Fibroblast of lung (primary cell): Measurements from ENCODE around the gene KIF26A. TPM values are rescaled to one million over a fixed set of nuclear protein-coding genes. Genes with fewer than 3 reads are reported as not detected.
A peak's percentile ranks its signal among the peaks of the same experiment; 100 is the strongest.

ENCODE experiments used
- DNase-seq, 2 donors: peaks; one replicate each; pipeline versions ENCODE4 v3.0.0 to v3.0.0-alpha.2; 2010; ENCODE audit warnings: low read depth in 2 of 2
- H2AFZ ChIP-seq: 2 replicates; pipeline ENCODE4 v1.5.1; 2012; ENCODE audit warnings: low read length, control low read depth, inconsistent platforms
- H3K27ac ChIP-seq: 2 replicates; pipeline ENCODE4 v1.5.1; 2011; ENCODE audit warnings: low read length, control low read depth; ENCODE audit not compliant: insufficient read depth
- H3K27me3 ChIP-seq: 2 replicates; pipeline ENCODE4 v1.5.1; 2011; ENCODE audit warnings: mild to moderate bottlenecking, low read length; ENCODE audit not compliant: control insufficient read depth, insufficient read depth
- H3K36me3 ChIP-seq: 2 replicates; pipeline ENCODE4 v1.5.1; 2011; ENCODE audit warnings: low read length; ENCODE audit not compliant: control insufficient read depth, insufficient read depth
- H3K4me1 ChIP-seq: 2 replicates; pipeline ENCODE4 v1.5.1; 2011; ENCODE audit warnings: low read length; ENCODE audit not compliant: control insufficient read depth, insufficient read depth; ENCODE audit errors: extremely low read depth
- H3K4me2 ChIP-seq: 2 replicates; pipeline ENCODE4 v1.5.1; 2011; ENCODE audit warnings: low read length, control low read depth; ENCODE audit not compliant: insufficient read depth; ENCODE audit errors: extremely low read depth
- H3K4me3 ChIP-seq, 4 experiments: fragments of 200-600 bp in 1 of 4; sonication (generic) in 1 of 4; replicated peaks in 1 of 4; 2 replicates each; pipeline ENCODE4 v1.5.1; 2011 to 2016; ENCODE audit warnings: low read length in 4 of 4, low read depth in 3 of 4, mild to moderate bottlenecking in 3 of 4, control low read depth in 2 of 4, inconsistent platforms in 1 of 4, mixed read lengths in 1 of 4; ENCODE audit not compliant: insufficient read depth in 1 of 4; ENCODE audit errors: control extremely low read depth in 1 of 4
- H3K79me2 ChIP-seq: 2 replicates; pipeline ENCODE4 v1.5.1; 2012; ENCODE audit warnings: mild to moderate bottlenecking, low read length, inconsistent platforms; ENCODE audit not compliant: control insufficient read depth, insufficient read depth
- H3K9ac ChIP-seq: 2 replicates; pipeline ENCODE4 v1.5.1; 2011; ENCODE audit warnings: mild to moderate bottlenecking, low read length, control low read depth; ENCODE audit not compliant: insufficient read depth
- H3K9me3 ChIP-seq: 2 replicates; pipeline ENCODE4 v1.5.1; 2012; ENCODE audit warnings: low read depth, low read length; ENCODE audit not compliant: control insufficient read depth, insufficient read depth
- H4K20me1 ChIP-seq: 2 replicates; pipeline ENCODE4 v1.5.1; 2011; ENCODE audit warnings: low read length; ENCODE audit not compliant: control insufficient read depth, insufficient read depth; ENCODE audit errors: extremely low read depth
- CTCF ChIP-seq, 2 donors: IDR thresholded peaks in 1 of 2; conservative IDR thresholded peaks in 1 of 2; 1 replicate in 1 of 2; 2 replicates in 1 of 2; pipeline ENCODE4 v1.5.1; 2011 to 2012; ENCODE audit warnings: low read length in 2 of 2, control low read depth in 1 of 2, inconsistent platforms in 1 of 2, low read depth in 1 of 2, mild to moderate bottlenecking in 1 of 2
- EZH2 ChIP-seq: IDR thresholded peaks from 2 replicates; pipeline ENCODE4 v1.5.1; 2012; ENCODE audit warnings: low read length, control low read depth, mild to moderate bottlenecking; ENCODE audit errors: missing control alignments
- polyA plus RNA-seq, 2 donors: library from polyadenylated mRNA; depleted of rRNA in 1 of 2; stranded (reverse) in 1 of 2; unstranded in 1 of 2; fragments of >200 nt; gene quantifications; 2 replicates each; pipeline ENCODE4 v1.2.1, GENCODE V29; 2011 to 2012; ENCODE audit warnings: missing spikeins in 1 of 2
- total RNA-seq: library from RNA; depleted of rRNA; stranded (reverse); fragments of >200 nt; gene quantifications from 2 replicates; pipeline ENCODE4 v1.2.1, GENCODE V29; 2014

The KIF26A gene
- total and polyA plus RNA-seq, 2 donors (not counting 1 experiment from before 2014, with no cell fraction given): 0.01 to 2.0 TPM

GRCh38 chr14:104116288-104116755, 22.1 kb upstream of the KIF26A start:
- Histone ChIP-seq H3K9me3 (no peaks in the 10 kb centered on the region), H3K4me1 (no peaks in the 10 kb centered on the region), H3K4me3 (peak overlapping the region in 1 of 4 experiments; percentile 14), H2AFZ (no peak overlapping the region), H3K27me3 (peaks cover 9% of the 10 kb centered on the region), H3K4me2 (peak overlapping the region; percentile 13), H3K79me2 (no peaks in the 10 kb centered on the region), H3K36me3 (no peaks in the 10 kb centered on the region), H4K20me1 (no peaks in the 10 kb centered on the region), H3K27ac (no peak overlapping the region), H3K9ac (no peak overlapping the region)
- no peak for TF ChIP-seq EZH2
- TF ChIP-seq CTCF (conservative IDR thresholded peaks at IDR 0.05 in 1 of 2, IDR thresholded peaks at IDR 0.05 in 1 of 2; ENCODE audit: low read depth in 1 of 2, low read length in 2 of 2): no peak
- DNase-seq: no peak

- Histone ChIP-seq H3K9me3 (no peaks in the 10 kb centered on the region), H3K4me2 (no peak overlapping the region), H3K27ac (no peak overlapping the region), H2AFZ (no peak overlapping the region), H3K36me3 (no peaks in the 10 kb centered on the region), H4K20me1 (no peaks in the 10 kb centered on the region), H3K4me3 (peak overlapping the region in 1 of 4 experiments; percentile 14), H3K4me1 (no peaks in the 10 kb centered on the region), H3K79me2 (no peaks in the 10 kb centered on the region), H3K9ac (no peak overlapping the region), H3K27me3 (peaks cover 9% of the 10 kb centered on the region)
- no peak for DNase-seq
- TF ChIP-seq EZH2 (no peak), CTCF (conservative IDR thresholded peaks at IDR 0.05 in 1 of 2, IDR thresholded peaks at IDR 0.05 in 1 of 2; ENCODE audit: low read depth in 1 of 2, low read length in 2 of 2) (no peak)
These were observed 21.5 kb upstream of the KIF26A start for GRCh38 chr14:104116756-104117340.

GRCh38 chr14:104117341-104118005, 20.9 kb upstream of the KIF26A start:
- Histone ChIP-seq H3K4me1 (no peaks in the 10 kb centered on the region), H3K36me3 (no peaks in the 10 kb centered on the region), H3K79me2 (no peaks in the 10 kb centered on the region), H4K20me1 (no peaks in the 10 kb centered on the region), H3K9me3 (no peaks in the 10 kb centered on the region), H2AFZ (no peak overlapping the region), H3K27me3 (peaks cover 9% of the 10 kb centered on the region), H3K27ac (no peak overlapping the region), H3K4me3 (no peak overlapping the region), H3K4me2 (no peak overlapping the region), H3K9ac (no peak overlapping the region)
- TF ChIP-seq EZH2 (peak; percentile 56), CTCF (conservative IDR thresholded peaks at IDR 0.05 in 1 of 2, IDR thresholded peaks at IDR 0.05 in 1 of 2; ENCODE audit: low read depth in 1 of 2, low read length in 2 of 2) (no peak)
- no peak for DNase-seq
